Measurements from ENCODE around the gene EXOSC10.

DNA sequence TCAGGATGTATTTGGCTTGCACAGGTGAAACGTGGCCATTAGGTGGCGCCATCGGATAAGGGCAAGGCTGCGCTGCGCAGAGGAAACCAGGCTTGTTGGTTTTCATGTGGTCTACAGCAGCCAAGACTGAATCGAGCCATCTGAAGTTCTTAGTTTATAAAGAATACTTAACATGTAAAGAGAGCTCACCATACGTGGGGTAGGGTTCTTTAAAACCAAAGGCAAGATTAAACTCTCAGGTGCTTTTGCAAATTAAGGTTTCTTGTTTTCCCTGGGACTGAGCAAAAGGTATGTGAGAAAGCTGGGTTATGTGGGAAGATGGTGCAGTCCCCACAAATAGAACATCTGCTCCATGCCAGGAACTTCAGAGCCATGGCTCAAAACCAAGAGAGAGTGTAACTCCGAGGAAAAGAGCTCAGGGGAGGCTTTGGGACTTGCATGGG, 61.9 kb downstream of the EXOSC10 start:
- TF ChIP-seq CTCF (IDR thresholded peaks at IDR 0.05) (peak; percentile 93 to 98 (median 95)), POLR2A (IDR thresholded peaks at IDR 0.05) (no peak)
